GM19193 (cell line): ENCODE measurements around the gene ZNF559.

ENCODE experiments used
- POLR2A ChIP-seq: IDR thresholded peaks from 4 replicates; pipeline ENCODE4 v1.6.1; 2011; ENCODE audit not compliant: insufficient read depth, insufficient read length; ENCODE audit errors: extremely low read depth

ZNF559 gene

DNA sequence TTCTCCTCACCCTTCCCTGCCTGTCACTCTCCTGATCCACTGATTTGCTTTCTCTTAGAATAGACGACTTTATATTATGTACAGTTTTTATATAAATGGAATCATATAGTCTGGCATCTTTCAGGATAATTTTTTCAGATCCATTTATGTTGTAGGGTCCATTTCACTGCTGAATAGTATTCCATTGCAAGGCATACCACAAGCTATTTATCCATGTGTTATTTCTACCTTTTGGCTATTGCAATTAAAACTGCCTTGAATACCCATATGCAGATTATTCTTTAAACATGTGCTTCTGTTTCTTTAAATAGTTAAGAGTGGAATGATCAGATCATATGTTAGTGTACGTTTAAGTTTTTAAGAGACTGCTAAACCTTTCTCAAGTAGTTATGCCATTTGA lies 21.0 kb downstream of the ZNF559 start:
- TF ChIP-seq POLR2A, result no peak

DNA sequence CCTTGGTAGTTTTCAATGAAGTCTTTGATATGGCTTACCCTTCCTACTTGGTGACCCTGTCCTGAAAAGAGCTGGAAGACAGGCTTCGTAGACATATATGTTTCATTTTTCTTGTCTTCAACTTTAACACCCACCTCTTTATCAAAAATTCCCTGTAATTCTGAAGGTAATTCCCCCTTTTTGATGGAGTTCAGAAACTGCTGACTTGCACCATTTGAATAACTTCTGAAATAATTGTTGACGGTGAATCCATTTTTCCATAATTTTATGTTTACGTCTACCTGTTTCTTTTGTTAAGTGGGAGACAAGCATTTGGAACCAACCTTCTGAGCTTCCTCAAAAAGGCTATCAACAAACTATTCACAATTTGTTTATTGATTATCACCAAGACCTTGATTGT lies 24.3 kb downstream of the ZNF559 start:
- no peak for TF ChIP-seq POLR2A

DNA sequence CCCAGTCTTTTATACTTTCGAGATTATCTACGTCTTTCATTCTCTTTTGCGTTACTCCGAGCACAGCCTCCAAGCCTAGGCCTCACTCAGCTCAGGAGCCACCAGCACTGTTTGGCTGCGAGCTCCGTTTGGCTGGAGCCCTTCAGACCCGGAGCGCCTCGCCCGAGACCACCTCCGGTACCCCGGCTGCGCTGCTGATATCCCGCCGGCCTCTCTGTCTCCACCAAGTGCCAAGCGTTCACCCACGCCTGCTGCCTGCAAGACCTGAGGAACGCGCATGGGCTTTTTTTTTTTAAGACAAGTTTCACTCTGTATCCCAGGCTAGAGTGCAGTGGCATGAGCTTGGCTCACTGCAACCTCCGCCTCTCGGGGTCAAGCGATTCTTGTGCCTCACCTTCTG lies 24.7 kb downstream of the ZNF559 start:
- TF ChIP-seq POLR2A, result no peak

DNA sequence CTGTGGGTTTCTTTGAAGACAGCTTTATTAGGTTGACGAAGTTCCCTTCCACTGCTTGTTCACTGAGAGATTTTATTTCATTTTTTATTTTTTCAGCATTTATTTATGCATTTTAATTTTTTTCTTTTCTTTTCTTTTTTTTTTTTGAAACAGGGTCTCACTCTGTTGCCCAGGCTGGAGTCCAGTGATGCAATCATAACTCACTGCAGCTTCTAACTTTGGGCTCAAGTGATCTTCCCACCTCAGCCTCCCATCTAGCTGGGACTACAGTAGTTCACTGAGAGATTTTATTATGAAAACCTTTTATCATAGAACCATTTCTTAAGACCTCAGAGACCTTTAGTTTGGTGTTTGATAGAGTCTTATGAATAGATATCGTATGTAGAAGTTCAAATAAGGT lies 28.5 kb downstream of the ZNF559 start:
- TF ChIP-seq POLR2A, result no peak

DNA sequence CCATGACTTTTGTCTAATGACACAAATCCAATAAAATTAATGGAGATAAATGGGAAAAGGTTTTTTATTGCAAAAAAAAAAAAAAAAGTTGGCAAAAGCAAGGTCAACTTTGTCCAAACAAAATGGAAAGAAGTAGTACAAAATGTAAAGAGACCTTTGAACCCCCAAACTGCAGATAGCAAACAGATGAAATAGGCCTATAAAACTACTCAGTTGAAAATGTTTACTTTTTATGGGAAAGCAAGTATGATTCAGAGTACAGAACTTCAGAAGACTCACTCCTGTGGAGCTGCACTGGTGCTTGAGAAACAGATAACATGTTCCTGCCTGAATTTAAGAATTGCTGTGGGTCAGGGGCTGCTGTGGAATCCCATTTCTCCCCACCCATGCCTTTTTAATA lies 29.0 kb downstream of the ZNF559 start:
- TF ChIP-seq POLR2A, result no peak

DNA sequence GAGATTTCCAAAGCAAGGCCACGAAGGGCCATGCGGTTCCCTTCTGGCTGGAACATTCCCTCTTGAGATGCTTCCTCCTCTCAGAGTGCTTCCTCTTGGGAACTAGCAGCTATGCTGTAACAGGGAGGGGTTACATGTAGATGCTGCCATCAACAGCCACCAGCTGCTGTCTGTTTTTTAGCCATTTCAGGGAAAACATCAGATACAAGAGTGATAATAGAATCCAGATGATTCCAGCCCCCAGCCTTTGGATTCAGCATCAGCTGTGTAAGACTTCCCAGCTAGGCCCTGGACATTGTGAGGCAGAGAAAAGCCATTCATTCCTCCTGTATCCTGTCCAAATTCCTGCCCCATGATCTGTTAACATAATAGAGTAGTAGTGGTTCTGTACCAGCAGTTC lies 30.7 kb downstream of the ZNF559 start:
- TF ChIP-seq POLR2A, result no peak

DNA sequence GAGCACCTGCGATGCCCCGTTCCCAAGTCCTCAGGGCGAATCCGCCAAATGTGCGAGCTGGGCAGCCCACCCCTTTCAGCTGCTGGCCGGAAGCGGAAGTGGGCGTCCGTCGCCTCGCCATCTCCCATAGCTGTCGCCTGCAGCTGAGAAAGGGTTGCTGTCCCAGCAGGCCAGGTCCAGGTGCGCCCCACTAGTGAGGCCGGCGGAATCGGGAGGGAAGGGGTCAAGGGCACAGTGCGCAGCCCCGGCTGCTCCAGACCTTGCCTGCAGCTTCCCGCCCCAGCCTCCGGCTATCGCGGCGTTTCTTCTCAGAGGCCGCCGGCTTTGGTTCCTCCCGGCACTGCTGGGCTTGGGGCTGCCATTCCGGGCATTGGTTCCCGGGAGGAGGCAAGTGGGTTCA lies 38.9 kb downstream of the ZNF559 start, which contains the start of gene ZNF177:
Gene ZNF177, plus strand, starts transcription at position 109 of the 400 bp plus-strand sequence. CDS start 15,299 bp downstream, outside the sequence.
- no peak for TF ChIP-seq POLR2A

DNA sequence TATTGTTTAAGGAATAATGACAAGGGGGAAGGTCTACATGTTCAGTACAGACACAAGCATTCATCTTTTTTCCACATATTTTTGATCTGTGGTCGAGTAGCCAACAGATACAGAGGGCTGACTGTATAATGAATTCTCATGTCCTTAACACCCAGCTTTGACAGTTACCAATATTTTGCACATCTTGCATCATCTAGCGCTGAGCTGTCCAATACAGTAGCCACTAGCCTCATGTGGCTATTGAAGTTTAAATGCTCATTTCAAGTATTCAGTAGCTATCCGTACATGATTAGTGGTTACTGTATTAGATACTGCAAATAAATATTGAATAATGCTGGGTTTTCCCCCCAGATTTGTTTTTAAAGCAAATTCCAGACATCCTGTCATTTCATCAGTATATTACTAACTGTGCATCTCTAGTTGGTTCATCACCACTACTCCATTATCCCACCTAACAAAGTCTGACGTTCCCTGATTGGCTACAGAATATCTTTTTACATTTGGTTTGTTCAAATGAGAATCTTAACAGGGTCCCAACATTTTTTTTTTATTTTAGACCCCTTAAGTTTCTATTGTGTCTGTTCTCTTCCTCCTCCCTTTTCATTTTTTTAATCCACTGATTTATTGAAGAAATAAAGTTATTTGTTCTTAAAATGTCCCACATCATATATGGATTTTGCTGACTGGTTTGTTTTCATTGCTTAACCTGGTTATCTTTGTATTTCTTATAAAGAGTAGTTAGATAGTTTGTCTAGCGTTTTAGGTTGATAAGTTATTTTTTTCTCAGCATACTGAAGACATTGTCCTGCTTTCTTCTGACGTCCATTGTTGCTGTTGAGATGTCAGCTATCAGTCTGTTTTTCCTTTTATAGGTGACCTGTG lies 47.0 kb downstream of the ZNF559 start:
- no peak for TF ChIP-seq POLR2A

DNA sequence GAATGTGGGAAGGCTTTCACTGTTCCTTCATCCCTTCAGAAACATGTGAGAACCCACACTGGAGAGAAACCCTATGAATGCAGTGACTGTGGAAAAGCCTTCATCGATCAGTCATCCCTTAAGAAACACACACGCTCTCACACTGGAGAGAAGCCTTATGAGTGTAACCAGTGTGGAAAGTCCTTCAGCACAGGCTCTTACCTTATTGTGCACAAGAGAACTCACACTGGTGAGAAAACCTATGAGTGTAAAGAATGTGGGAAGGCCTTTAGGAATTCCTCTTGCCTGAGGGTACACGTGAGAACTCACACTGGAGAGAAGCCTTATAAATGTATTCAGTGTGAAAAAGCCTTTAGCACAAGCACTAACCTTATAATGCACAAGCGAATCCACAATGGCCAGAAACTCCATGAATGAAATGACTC lies 57.4 kb downstream of the ZNF559 start:
- no peak for TF ChIP-seq POLR2A
